CD14-positive monocyte (primary cell): Measurements from ENCODE around the gene ABI2. TPM values are rescaled to one million over a fixed set of nuclear protein-coding genes. Genes with fewer than 3 reads are reported as not detected.

Source experiments
- DNase-seq, 3 donors: peaks; one replicate each; pipeline ENCODE4 v3.0.0-alpha.2; 2011 to 2022
- H2AFZ ChIP-seq: 2 replicates; pipeline ENCODE4 v1.6.0; 2012; ENCODE audit warnings: mild to moderate bottlenecking, low read depth, low read length, inconsistent platforms; ENCODE audit not compliant: insufficient read depth, poor library complexity, severe bottlenecking
- H3K27ac ChIP-seq, 2 donors: 1 replicate in 1 of 2; 2 replicates in 1 of 2; pipeline ENCODE4 v1.5.1; 2012 to 2013; ENCODE audit warnings: low read length in 2 of 2, control low read depth in 1 of 2, inconsistent platforms in 1 of 2, low read depth in 1 of 2, mild to moderate bottlenecking in 1 of 2
- H3K27me3 ChIP-seq, 2 donors: one replicate each; pipeline versions ENCODE4 v1.6.0 to v1.6.1; 2011 to 2013; ENCODE audit warnings: low read length in 2 of 2; ENCODE audit not compliant: control insufficient read depth in 2 of 2, insufficient read depth in 2 of 2
- H3K36me3 ChIP-seq, 2 donors: replicated peaks in 1 of 2; 1 replicate in 1 of 2; 2 replicates in 1 of 2; pipeline versions ENCODE4 v1.5.1 to v1.6.1; 2012 to 2013; ENCODE audit warnings: low read length in 2 of 2, control low read depth in 1 of 2, inconsistent platforms in 1 of 2, mild to moderate bottlenecking in 1 of 2; ENCODE audit not compliant: insufficient read depth in 2 of 2, control insufficient read depth in 1 of 2
- H3K4me1 ChIP-seq, 2 donors: 1 replicate in 1 of 2; 2 replicates in 1 of 2; pipeline versions ENCODE4 v1.5.1 to v1.6.1; 2012 to 2013; ENCODE audit warnings: low read length in 2 of 2, control low read depth in 1 of 2, inconsistent platforms in 1 of 2, mild to moderate bottlenecking in 1 of 2, moderate library complexity in 1 of 2; ENCODE audit not compliant: insufficient read depth in 2 of 2, control insufficient read depth in 1 of 2
- H3K4me2 ChIP-seq: replicated peaks from 2 replicates; pipeline ENCODE3; 2012; ENCODE audit warnings: low read length, moderate library complexity, mild to moderate bottlenecking; ENCODE audit not compliant: poor library complexity, severe bottlenecking; ENCODE audit errors: extremely low read depth
- H3K4me3 ChIP-seq, 3 experiments: fragments of 200-600 bp in 1 of 3; sonication (generic) in 1 of 3; replicated peaks in 1 of 3; 1 replicate in 2 of 3; 2 replicates in 1 of 3; pipeline ENCODE4 v1.5.1; 2011 to 2013; ENCODE audit warnings: low read length in 3 of 3, mild to moderate bottlenecking in 3 of 3, control low read depth in 2 of 3, low read depth in 2 of 3, inconsistent platforms in 1 of 3, moderate library complexity in 1 of 3
- H3K79me2 ChIP-seq: 2 replicates; pipeline ENCODE4 v1.6.0; 2012; ENCODE audit warnings: mild to moderate bottlenecking, control low read depth, inconsistent platforms, low read length, moderate library complexity; ENCODE audit not compliant: insufficient read depth
- H3K9ac ChIP-seq: 2 replicates; pipeline ENCODE4 v1.6.0; 2017; ENCODE audit warnings: low read length, mild to moderate bottlenecking; ENCODE audit not compliant: insufficient read depth, poor library complexity, severe bottlenecking
- H3K9me3 ChIP-seq, 2 donors: replicated peaks in 1 of 2; 1 replicate in 1 of 2; 2 replicates in 1 of 2; pipeline versions ENCODE4 v1.5.1 to v1.6.1; 2012 to 2013; ENCODE audit warnings: low read length in 2 of 2, control low read depth in 1 of 2; ENCODE audit not compliant: control insufficient read depth in 1 of 2, insufficient read depth in 1 of 2
- H4K20me1 ChIP-seq: 2 replicates; pipeline ENCODE4 v1.6.0; 2012; ENCODE audit warnings: mild to moderate bottlenecking, low read length, control low read depth, moderate library complexity; ENCODE audit not compliant: insufficient read depth
- H3K27ac Mint-ChIP-seq, 7 donors: one replicate each; pipeline ENCODE4 v1.8.0; 2020; ENCODE audit warnings: mild to moderate bottlenecking in 7 of 7, mixed read lengths in 7 of 7, moderate library complexity in 6 of 7, inconsistent platforms in 2 of 7
- H3K27me3 Mint-ChIP-seq, 3 donors: one replicate each; pipeline ENCODE4 v1.8.0; 2021 to 2022; ENCODE audit warnings: low read depth in 3 of 3, mild to moderate bottlenecking in 3 of 3, mixed read lengths in 3 of 3, moderate library complexity in 3 of 3, inconsistent platforms in 1 of 3
- H3K36me3 Mint-ChIP-seq, 2 donors: one replicate each; pipeline ENCODE4 v1.8.0; 2020; ENCODE audit warnings: mixed read lengths in 2 of 2, inconsistent platforms in 1 of 2, mild to moderate bottlenecking in 1 of 2
- H3K4me1 Mint-ChIP-seq: one replicate; pipeline ENCODE4 v1.8.0; 2020; ENCODE audit warnings: mild to moderate bottlenecking, mixed read lengths
- H3K4me3 Mint-ChIP-seq, 2 donors: one replicate each; pipeline ENCODE4 v1.8.0; 2020; ENCODE audit warnings: mild to moderate bottlenecking in 2 of 2, mixed read lengths in 2 of 2, moderate library complexity in 1 of 2
- H3K9me3 Mint-ChIP-seq, 7 donors: one replicate each; pipeline ENCODE4 v1.8.0; 2020 to 2022; ENCODE audit warnings: mixed read lengths in 7 of 7, mild to moderate bottlenecking in 6 of 7, moderate library complexity in 6 of 7, inconsistent platforms in 2 of 7
- CTCF ChIP-seq: fragments of 200-600 bp; IDR thresholded peaks from one replicate; pipeline ENCODE4 v1.8.0; 2022; ENCODE audit warnings: antibody characterized with exemption, mild to moderate bottlenecking
- WGBS: methylation state at CpG from one replicate; pipeline ENCODE4 v1.1.5; 2013; ENCODE audit warnings: missing lambda C conversion rate; ENCODE audit not compliant: insufficient coverage; 5-methylcytosine and 5-hydroxymethylcytosine counted together
- intact Hi-C, 2 donors: fragments of 100-400 bp; cut with micrococcal nuclease; formaldehyde crosslinking; loops; one replicate each; pipeline versions ENCODE4 v1.15.0 to v1.15.1; 2023
- polyA plus RNA-seq, 3 donors: library from polyadenylated mRNA; depleted of rRNA in 1 of 3; unstranded in 2 of 3; stranded (reverse) in 1 of 3; fragments of 300-500 nt in 2 of 3; fragments of >200 nt in 1 of 3; fragmentation: Illumina TruSeq in 2 of 3; gene quantifications; 1 replicate in 2 of 3; 2 replicates in 1 of 3; pipeline ENCODE4 v1.2.3, GENCODE V29; 2012 to 2021

The ABI2 gene
- polyA plus RNA-seq, 3 donors = 6.1 to 9.2 (median 7.1) TPM

GRCh38 chr2:203453858-203454451 lies 125.8 kb downstream of the ABI2 start:
- H3K36me3 Mint-ChIP-seq = peaks cover 11 to 17% of the 10 kb centered on the region in 2 donors
- H3K4me3 ChIP-seq = no peak overlapping the region
- no peak overlapping the region for H3K4me3 Mint-ChIP-seq
- no peak overlapping the region for H3K27ac ChIP-seq
- peaks cover 0 to 3% (median 0%) of the 10 kb centered on the region in 3 donors for H3K27me3 Mint-ChIP-seq
- peaks cover 6 to 8% of the 10 kb centered on the region in 2 donors for H3K4me1 ChIP-seq
- intact Hi-C loops = no loop called here
- H4K20me1 ChIP-seq = no peaks in the 10 kb centered on the region
- H2AFZ ChIP-seq = no peak overlapping the region
- H3K4me1 Mint-ChIP-seq = peaks cover 10% of the 10 kb centered on the region
- H3K9me3 ChIP-seq = no peaks in the 10 kb centered on the region
- H3K4me2 ChIP-seq = no peak overlapping the region
- peak; percentile 11 to 37 (median 31) for DNase-seq
- H3K9ac ChIP-seq = no peak overlapping the region
- no CpG with 5 or more reads among the region's 1 CpG for WGBS
- H3K27me3 ChIP-seq = peaks cover 0 to 2% of the 10 kb centered on the region in 2 donors
- H3K79me2 ChIP-seq = no peaks in the 10 kb centered on the region
- H3K36me3 ChIP-seq = peaks cover 5 to 9% of the 10 kb centered on the region in 2 donors
- no peak overlapping the region for H3K27ac Mint-ChIP-seq
- TF ChIP-seq CTCF = peak; percentile 77
- H3K9me3 Mint-ChIP-seq = peaks cover 0 to 1% (median 0%) of the 10 kb centered on the region in 7 donors

GRCh38 chr2:203455209-203455608 lies 127.0 kb downstream of the ABI2 start:
- Histone ChIP-seq H3K4me2 (no peak overlapping the region), H3K4me1 (peaks cover 6 to 8% of the 10 kb centered on the region in 2 donors), H3K27ac (no peak overlapping the region), H3K4me3 (no peak overlapping the region), H4K20me1 (no peaks in the 10 kb centered on the region), H3K9ac (no peak overlapping the region), H3K36me3 (peaks cover 5 to 8% of the 10 kb centered on the region in 2 donors), H2AFZ (no peak overlapping the region), H3K9me3 (no peaks in the 10 kb centered on the region), H3K79me2 (no peaks in the 10 kb centered on the region), H3K27me3 (peaks cover 0 to 2% of the 10 kb centered on the region in 2 donors)
- peaks cover 10% of the 10 kb centered on the region for H3K4me1 Mint-ChIP-seq
- peaks cover 0 to 3% (median 0%) of the 10 kb centered on the region in 3 donors for H3K27me3 Mint-ChIP-seq
- TF ChIP-seq CTCF = no peak
- WGBS = no CpG with 5 or more reads among the region's 3 CpGs
- intact Hi-C loops = no loop called here
- no peak for DNase-seq
- H3K36me3 Mint-ChIP-seq = peaks cover 17 to 21% of the 10 kb centered on the region in 2 donors
- peaks cover 0 to 1% (median 0%) of the 10 kb centered on the region in 7 donors for H3K9me3 Mint-ChIP-seq
- no peak overlapping the region for H3K4me3 Mint-ChIP-seq
- no peak overlapping the region for H3K27ac Mint-ChIP-seq
